IPS-NIHi11 (cell line): ENCODE results near the gene SULT2B1.
"Not testable (repeated sequence)": the region's sequence is repeated elsewhere in the genome, so short reads cannot be mapped to it uniquely, and the experiment has no call there.

Source experiments
- DNase-seq: peaks from one replicate; pipeline ENCODE4 v3.0.0; 2012; ENCODE audit warnings: mixed read lengths, low spot score

Gene SULT2B1

GRCh38 chr19:48529156-48529555 is 22.8 kb upstream of the SULT2B1 start:
- no peak for DNase-seq

- no peak for DNase-seq
Measured at GRCh38 chr19:48530066-48530720, 21.8 kb upstream of the SULT2B1 start.

- no peak for DNase-seq
Measured at GRCh38 chr19:48530770-48531169, 21.2 kb upstream of the SULT2B1 start.

GRCh38 chr19:48533770-48534169 is 18.2 kb upstream of the SULT2B1 start:
- DNase-seq = no peak

- no peak for DNase-seq
Measured at GRCh38 chr19:48537541-48537940, 14.4 kb upstream of the SULT2B1 start.

GRCh38 chr19:48538057-48538456 is 13.9 kb upstream of the SULT2B1 start:
- DNase-seq = not testable (repeated sequence)

GRCh38 chr19:48539503-48540096 is 12.4 kb upstream of the SULT2B1 start:
- DNase-seq = no peak

- no peak for DNase-seq
Measured at GRCh38 chr19:48540110-48540509, 11.9 kb upstream of the SULT2B1 start.

- DNase-seq = no peak
Measured at GRCh38 chr19:48541813-48542212, 10.2 kb upstream of the SULT2B1 start.

GRCh38 chr19:48543121-48543710 is 8.8 kb upstream of the SULT2B1 start:
- DNase-seq = peak; percentile 69

- peak; percentile 66 for DNase-seq
Measured at GRCh38 chr19:48544856-48545750, 6.9 kb upstream of the SULT2B1 start.

- no peak for DNase-seq
Measured at GRCh38 chr19:48547722-48548121, 4.2 kb upstream of the SULT2B1 start.

GRCh38 chr19:48548253-48548911 is 3.6 kb upstream of the SULT2B1 start:
- no peak for DNase-seq

GRCh38 chr19:48549380-48549779 is 2.6 kb upstream of the SULT2B1 start:
- DNase-seq = no peak

GRCh38 chr19:48552406-48553322 is 692 bp downstream of the SULT2B1 start:
- DNase-seq = no peak

- peak; percentile 40 for DNase-seq
Measured at GRCh38 chr19:48553676-48554384, 1.9 kb downstream of the SULT2B1 start.

- peak; percentile 86 for DNase-seq
Measured at GRCh38 chr19:48554385-48555091, 2.6 kb downstream of the SULT2B1 start.

GRCh38 chr19:48556163-48556562 is 4.2 kb downstream of the SULT2B1 start:
- DNase-seq = peak; percentile 31

- no peak for DNase-seq
Measured at GRCh38 chr19:48556825-48557224, 4.9 kb downstream of the SULT2B1 start.
